GM12878 (cell line): ENCODE results near the gene ADAMTSL3. TPM values are rescaled to one million over a fixed set of nuclear protein-coding genes. Genes with fewer than 3 reads are reported as not detected.
A peak's percentile ranks its signal among the peaks of the same experiment; 100 is the strongest.

Experiments
- ATAC-seq: fragments of 200-7000 bp; cut with Tn5 transposase; 3 replicates; pipeline ENCODE4 v1.9.1; 2020; ENCODE audit warnings: mild to moderate bottlenecking, moderate library complexity
- BruUV-seq: library from RNA; stranded (reverse); fragments of 400-500 nt; replicated peaks from 2 replicates; lab custom pipeline; 2021; lab: Mats Ljungman, UMichigan
- CTCF ChIA-PET: fragments of 300-600 bp; sonication (Branson Sonifier 250); formaldehyde crosslinking; extraction: SDS; loops from one replicate; lab custom pipeline; 2021; ENCODE audit warnings: inconsistent platforms; lab: Yijun Ruan, JAX
- POLR2A ChIA-PET: fragments of 350-600 bp; formaldehyde crosslinking; extraction: SDS; loops from one replicate; lab custom pipeline; 2021; ENCODE audit warnings: inconsistent platforms; lab: Charles Lee
- RAD21 ChIA-PET: fragments of 300-600 bp; sonication (Branson Sonifier 250); formaldehyde crosslinking; loops from one replicate; lab custom pipeline; 2023; ENCODE audit warnings: antibody characterized with exemption; ENCODE audit not compliant: unreplicated experiment; lab: Charles Lee
- SMC1A ChIA-PET: fragments of 300-600 bp; sonication (Branson Sonifier 250); formaldehyde crosslinking; loops from one replicate; lab custom pipeline; 2023; ENCODE audit not compliant: unreplicated experiment, uncharacterized antibody; lab: Charles Lee
- DNase-seq: peaks from one replicate; pipeline ENCODE4 v3.0.0-alpha.2; 2011; ENCODE audit warnings: low read depth, low spot score
- FAIRE-seq: peaks from 3 replicates; lab custom pipeline; 2011; peaks lifted over from hg19 to GRCh38; lab: Jason Lieb, UNC
- H2AFZ ChIP-seq: 2 replicates; pipeline ENCODE4 v1.6.0; 2011; ENCODE audit warnings: low read depth, low read length, control low read depth; ENCODE audit not compliant: control insufficient read depth
- H3K27ac ChIP-seq: 2 replicates; pipeline ENCODE4 v1.5.1; 2011; ENCODE audit warnings: control low read depth; ENCODE audit not compliant: control insufficient read depth, insufficient read depth
- H3K27me3 ChIP-seq, 2 experiments: replicated peaks in 1 of 2; 2 replicates each; pipeline versions ENCODE4 v1.6.0 to v1.6.1; 2011; ENCODE audit warnings: low read length in 1 of 2; ENCODE audit not compliant: control insufficient read depth in 2 of 2, insufficient read depth in 2 of 2
- H3K36me3 ChIP-seq, 2 experiments: 2 replicates each; pipeline ENCODE4 v1.5.1; 2011; ENCODE audit warnings: low read length in 1 of 2; ENCODE audit not compliant: control insufficient read depth in 2 of 2, insufficient read depth in 2 of 2
- H3K4me1 ChIP-seq: 2 replicates; pipeline ENCODE4 v1.6.1; 2011; ENCODE audit warnings: mild to moderate bottlenecking, low read length, moderate library complexity, mixed read lengths; ENCODE audit not compliant: control insufficient read depth, insufficient read depth
- H3K4me2 ChIP-seq: 2 replicates; pipeline ENCODE4 v1.6.0; 2011; ENCODE audit warnings: control low read depth; ENCODE audit not compliant: control insufficient read depth, insufficient read depth
- H3K4me3 ChIP-seq: fragments of 200-600 bp; sonication (generic); 2 replicates; pipeline ENCODE4 v1.5.1; 2016
- H3K79me2 ChIP-seq: 2 replicates; pipeline ENCODE4 v1.6.0; 2011; ENCODE audit warnings: low read length; ENCODE audit not compliant: control insufficient read depth, insufficient read depth
- H3K9ac ChIP-seq: 2 replicates; pipeline ENCODE4 v1.8.0; 2011; ENCODE audit warnings: low read length, control low read depth, mixed read lengths; ENCODE audit not compliant: control insufficient read depth, insufficient read depth
- H3K9me3 ChIP-seq: replicated peaks from 3 replicates; pipeline ENCODE4 v1.5.1; 2011; ENCODE audit warnings: mild to moderate bottlenecking, low read length; ENCODE audit not compliant: control insufficient read depth, insufficient read depth
- H4K20me1 ChIP-seq: 2 replicates; pipeline ENCODE4 v1.6.0; 2011; ENCODE audit not compliant: control insufficient read depth, insufficient read depth
- BACH1 ChIP-seq: fragments of 450-650 bp; IDR thresholded peaks from 2 replicates; pipeline ENCODE4 v1.6.1; 2017; ENCODE audit warnings: mild to moderate bottlenecking, borderline replicate concordance
- BMI1 ChIP-seq: fragments of 450-650 bp; IDR thresholded peaks from 2 replicates; pipeline ENCODE4 v1.6.1; 2016; ENCODE audit warnings: mild to moderate bottlenecking, moderate library complexity, borderline replicate concordance
- NFXL1 ChIP-seq: fragments of 450-650 bp; IDR thresholded peaks from 2 replicates; pipeline ENCODE4 v1.6.1; 2017; ENCODE audit warnings: antibody characterized with exemption, mild to moderate bottlenecking, borderline replicate concordance
- PAX8 ChIP-seq: fragments of 450-650 bp; IDR thresholded peaks from 2 replicates; pipeline ENCODE4 v1.6.1; 2017; ENCODE audit warnings: mild to moderate bottlenecking, moderate library complexity
- PBX3 ChIP-seq: IDR thresholded peaks from 2 replicates; pipeline ENCODE4 v1.6.1; 2011; ENCODE audit warnings: mild to moderate bottlenecking, low read depth, low read length, moderate library complexity; ENCODE audit not compliant: insufficient replicate concordance
- TCF12 ChIP-seq: IDR thresholded peaks from 2 replicates; pipeline ENCODE4 v1.6.1; 2011; ENCODE audit warnings: low read depth, mild to moderate bottlenecking, low read length
- TCF3 ChIP-seq: IDR thresholded peaks from 2 replicates; pipeline ENCODE4 v1.6.1; 2012; ENCODE audit warnings: low read depth, mild to moderate bottlenecking, low read length, borderline replicate concordance; ENCODE audit not compliant: insufficient read depth
- ZBED1 ChIP-seq: IDR thresholded peaks from 2 replicates; pipeline ENCODE4 v1.6.1; 2016; ENCODE audit warnings: borderline replicate concordance
- WGBS: methylation state at CpG from one replicate; pipeline ENCODE4 v1.1.6; 2016; ENCODE audit warnings: low lambda C conversion rate; ENCODE audit not compliant: insufficient replicate concordance, insufficient coverage; ENCODE audit errors: missing lambda C conversion rate; 5-methylcytosine and 5-hydroxymethylcytosine counted together
- in situ Hi-C: fragments of 300-500 bp; cut with MboI; formaldehyde crosslinking; loops from 9 replicates; pipeline ENCODE4 v1.14.3; 2018; ENCODE audit warnings: mixed read lengths
- intact Hi-C: fragments of 100-400 bp; cut with micrococcal nuclease; formaldehyde crosslinking; loops from one replicate; pipeline ENCODE4 v1.14.2; 2022; ENCODE audit not compliant: unreplicated experiment
- polyA plus RNA-seq, 11 experiments: library from polyadenylated mRNA; depleted of rRNA in 4 of 11; unstranded in 6 of 11; stranded (reverse) in 5 of 11; fragments of >200 nt; fragmentation: Nextera tagmentation in 4 of 11; fragmentation: Illumina TruSeq in 1 of 11; extraction: Ambion mirVana in 4 of 11; extraction: Trizol in 1 of 11; gene quantifications; 1 replicate in 1 of 11; 2 replicates in 10 of 11; pipeline versions ENCODE4 v1.2.1 to v1.2.3, GENCODE V29; 2011 to 2016; ENCODE audit warnings: inconsistent platforms in 2 of 11, missing spikeins in 2 of 11, low read depth in 1 of 11
- total RNA-seq, 4 experiments: library from RNA; depleted of rRNA in 3 of 4; stranded (reverse); fragments of >200 nt in 3 of 4; fragmentation: Illumina TruSeq in 1 of 4; extraction: Trizol in 1 of 4; gene quantifications; 2 replicates each; pipeline versions ENCODE4 v1.2.1 to v1.2.3, GENCODE V29; 2013 to 2021
- TF ChIP-seq, protein P1 (sequence below): IDR thresholded peaks from 2 replicates; pipeline ENCODE4 v1.6.1; 2012; ENCODE audit warnings: improper control_type of control experiment, low read depth, low read length; ENCODE audit not compliant: insufficient replicate concordance
- TF ChIP-seq, protein P2 (sequence below): IDR thresholded peaks from 2 replicates; pipeline ENCODE4 v1.6.1; 2012; ENCODE audit warnings: mild to moderate bottlenecking, low read depth, low read length

Gene ADAMTSL3
- total and polyA plus RNA-seq, 10 of the 15 experiments (the other 5 are each of a cell fraction or from before 2014, with no cell fraction given) = 0.01 to 0.28 (median 0.13) TPM

GRCh38 chr15:84081391-84082168 lies 427.7 kb downstream of the ADAMTSL3 start:
- POLR2A ChIA-PET = no interaction called here
- SMC1A ChIA-PET = no interaction called here
- CTCF ChIA-PET = no interaction called here
- RAD21 ChIA-PET = no interaction called here
- H3K4me3 ChIP-seq = no peak overlapping the region
- no peak overlapping the region for H3K27ac ChIP-seq
- no peaks in the 10 kb centered on the region for H3K79me2 ChIP-seq
- H3K4me2 ChIP-seq = no peak overlapping the region
- no peaks in the 10 kb centered on the region for H4K20me1 ChIP-seq
- no peaks in the 10 kb centered on the region for H3K9me3 ChIP-seq
- intact Hi-C loops (no loop called here), in situ Hi-C loops (no loop called here)
- DNase-seq (no peak), FAIRE-seq (no peak), ATAC-seq (no peak)
- BruUV-seq = TSS peak; percentile 63
- H3K9ac ChIP-seq = no peak overlapping the region
- H3K27me3 ChIP-seq = no peaks in the 10 kb centered on the region
- H3K4me1 ChIP-seq = no peaks in the 10 kb centered on the region
- H2AFZ ChIP-seq = no peak overlapping the region
- no peaks in the 10 kb centered on the region for H3K36me3 ChIP-seq
- 76% methylated on average over 16 of the region's 16 CpGs for WGBS
- no peak for TF ChIP-seq ZBED1
- TF ChIP-seq PBX3 = no peak
- no peak for TF ChIP-seq TCF12
- no peak for TF ChIP-seq BACH1
- TF ChIP-seq, protein P1, sequence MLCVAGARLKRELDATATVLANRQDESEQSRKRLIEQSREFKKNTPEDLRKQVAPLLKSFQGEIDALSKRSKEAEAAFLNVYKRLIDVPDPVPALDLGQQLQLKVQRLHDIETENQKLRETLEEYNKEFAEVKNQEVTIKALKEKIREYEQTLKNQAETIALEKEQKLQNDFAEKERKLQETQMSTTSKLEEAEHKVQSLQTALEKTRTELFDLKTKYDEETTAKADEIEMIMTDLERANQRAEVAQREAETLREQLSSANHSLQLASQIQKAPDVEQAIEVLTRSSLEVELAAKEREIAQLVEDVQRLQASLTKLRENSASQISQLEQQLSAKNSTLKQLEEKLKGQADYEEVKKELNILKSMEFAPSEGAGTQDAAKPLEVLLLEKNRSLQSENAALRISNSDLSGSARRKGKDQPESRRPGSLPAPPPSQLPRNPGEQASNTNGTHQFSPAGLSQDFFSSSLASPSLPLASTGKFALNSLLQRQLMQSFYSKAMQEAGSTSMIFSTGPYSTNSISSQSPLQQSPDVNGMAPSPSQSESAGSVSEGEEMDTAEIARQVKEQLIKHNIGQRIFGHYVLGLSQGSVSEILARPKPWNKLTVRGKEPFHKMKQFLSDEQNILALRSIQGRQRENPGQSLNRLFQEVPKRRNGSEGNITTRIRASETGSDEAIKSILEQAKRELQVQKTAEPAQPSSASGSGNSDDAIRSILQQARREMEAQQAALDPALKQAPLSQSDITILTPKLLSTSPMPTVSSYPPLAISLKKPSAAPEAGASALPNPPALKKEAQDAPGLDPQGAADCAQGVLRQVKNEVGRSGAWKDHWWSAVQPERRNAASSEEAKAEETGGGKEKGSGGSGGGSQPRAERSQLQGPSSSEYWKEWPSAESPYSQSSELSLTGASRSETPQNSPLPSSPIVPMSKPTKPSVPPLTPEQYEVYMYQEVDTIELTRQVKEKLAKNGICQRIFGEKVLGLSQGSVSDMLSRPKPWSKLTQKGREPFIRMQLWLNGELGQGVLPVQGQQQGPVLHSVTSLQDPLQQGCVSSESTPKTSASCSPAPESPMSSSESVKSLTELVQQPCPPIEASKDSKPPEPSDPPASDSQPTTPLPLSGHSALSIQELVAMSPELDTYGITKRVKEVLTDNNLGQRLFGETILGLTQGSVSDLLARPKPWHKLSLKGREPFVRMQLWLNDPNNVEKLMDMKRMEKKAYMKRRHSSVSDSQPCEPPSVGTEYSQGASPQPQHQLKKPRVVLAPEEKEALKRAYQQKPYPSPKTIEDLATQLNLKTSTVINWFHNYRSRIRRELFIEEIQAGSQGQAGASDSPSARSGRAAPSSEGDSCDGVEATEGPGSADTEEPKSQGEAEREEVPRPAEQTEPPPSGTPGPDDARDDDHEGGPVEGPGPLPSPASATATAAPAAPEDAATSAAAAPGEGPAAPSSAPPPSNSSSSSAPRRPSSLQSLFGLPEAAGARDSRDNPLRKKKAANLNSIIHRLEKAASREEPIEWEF = no peak
- no peak for TF ChIP-seq NFXL1
- TF ChIP-seq TCF3 = no peak
- TF ChIP-seq, protein P2, sequence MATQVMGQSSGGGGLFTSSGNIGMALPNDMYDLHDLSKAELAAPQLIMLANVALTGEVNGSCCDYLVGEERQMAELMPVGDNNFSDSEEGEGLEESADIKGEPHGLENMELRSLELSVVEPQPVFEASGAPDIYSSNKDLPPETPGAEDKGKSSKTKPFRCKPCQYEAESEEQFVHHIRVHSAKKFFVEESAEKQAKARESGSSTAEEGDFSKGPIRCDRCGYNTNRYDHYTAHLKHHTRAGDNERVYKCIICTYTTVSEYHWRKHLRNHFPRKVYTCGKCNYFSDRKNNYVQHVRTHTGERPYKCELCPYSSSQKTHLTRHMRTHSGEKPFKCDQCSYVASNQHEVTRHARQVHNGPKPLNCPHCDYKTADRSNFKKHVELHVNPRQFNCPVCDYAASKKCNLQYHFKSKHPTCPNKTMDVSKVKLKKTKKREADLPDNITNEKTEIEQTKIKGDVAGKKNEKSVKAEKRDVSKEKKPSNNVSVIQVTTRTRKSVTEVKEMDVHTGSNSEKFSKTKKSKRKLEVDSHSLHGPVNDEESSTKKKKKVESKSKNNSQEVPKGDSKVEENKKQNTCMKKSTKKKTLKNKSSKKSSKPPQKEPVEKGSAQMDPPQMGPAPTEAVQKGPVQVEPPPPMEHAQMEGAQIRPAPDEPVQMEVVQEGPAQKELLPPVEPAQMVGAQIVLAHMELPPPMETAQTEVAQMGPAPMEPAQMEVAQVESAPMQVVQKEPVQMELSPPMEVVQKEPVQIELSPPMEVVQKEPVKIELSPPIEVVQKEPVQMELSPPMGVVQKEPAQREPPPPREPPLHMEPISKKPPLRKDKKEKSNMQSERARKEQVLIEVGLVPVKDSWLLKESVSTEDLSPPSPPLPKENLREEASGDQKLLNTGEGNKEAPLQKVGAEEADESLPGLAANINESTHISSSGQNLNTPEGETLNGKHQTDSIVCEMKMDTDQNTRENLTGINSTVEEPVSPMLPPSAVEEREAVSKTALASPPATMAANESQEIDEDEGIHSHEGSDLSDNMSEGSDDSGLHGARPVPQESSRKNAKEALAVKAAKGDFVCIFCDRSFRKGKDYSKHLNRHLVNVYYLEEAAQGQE = no peak
- no peak for TF ChIP-seq PAX8
- TF ChIP-seq BMI1 = no peak
